H9 (cell line): ENCODE measurements around the gene TPGS1. TPM values are rescaled to one million over a fixed set of nuclear protein-coding genes. Genes with fewer than 3 reads are reported as not detected.
A peak's percentile ranks its signal among the peaks of the same experiment; 100 is the strongest.

ENCODE experiments used
- DNase-seq: peaks from one replicate; pipeline ENCODE4 v3.0.0-alpha.2; 2017
- H2AFZ ChIP-seq: one replicate; pipeline ENCODE4 v1.6.1; 2013; ENCODE audit warnings: mild to moderate bottlenecking, low read length, control low read depth, moderate library complexity
- H2AK5ac ChIP-seq: 2 replicates; pipeline ENCODE4 v1.6.1; 2013; ENCODE audit warnings: low read length, control low read depth, mixed read lengths; ENCODE audit not compliant: insufficient read length
- H2BK120ac ChIP-seq: one replicate; pipeline ENCODE4 v1.6.1; 2013; ENCODE audit warnings: low read depth, mild to moderate bottlenecking, low read length, control low read depth, inconsistent platforms; ENCODE audit not compliant: poor library complexity, severe bottlenecking
- H2BK12ac ChIP-seq: 2 replicates; pipeline ENCODE4 v1.6.1; 2013; ENCODE audit warnings: low read length, control low read depth, mixed read lengths, low read depth; ENCODE audit not compliant: insufficient read length
- H2BK15ac ChIP-seq: 2 replicates; pipeline ENCODE4 v1.6.1; 2013; ENCODE audit warnings: low read depth, low read length, control low read depth
- H2BK20ac ChIP-seq: one replicate; pipeline ENCODE4 v1.6.1; 2013; ENCODE audit warnings: low read depth, mild to moderate bottlenecking, low read length, control low read depth, inconsistent platforms; ENCODE audit not compliant: poor library complexity, severe bottlenecking
- H2BK5ac ChIP-seq: 2 replicates; pipeline ENCODE4 v1.6.1; 2013; ENCODE audit warnings: low read length, control low read depth, mixed read lengths; ENCODE audit not compliant: insufficient read length
- H3K14ac ChIP-seq: 2 replicates; pipeline ENCODE4 v1.6.1; 2013; ENCODE audit warnings: low read length, control low read depth; ENCODE audit not compliant: insufficient read depth
- H3K18ac ChIP-seq: 2 replicates; pipeline ENCODE4 v1.6.1; 2013; ENCODE audit warnings: low read depth, mild to moderate bottlenecking, mixed read lengths, low read length, control low read depth; ENCODE audit not compliant: insufficient read length
- H3K23ac ChIP-seq: 2 replicates; pipeline ENCODE4 v1.6.1; 2013; ENCODE audit warnings: low read length, control low read depth, mixed read lengths, low read depth; ENCODE audit not compliant: insufficient read length
- H3K23me2 ChIP-seq: 2 replicates; pipeline ENCODE4 v1.6.1; 2013; ENCODE audit warnings: low read depth, mild to moderate bottlenecking, mixed read lengths, low read length, control low read depth; ENCODE audit not compliant: insufficient read length, poor library complexity, severe bottlenecking
- H3K27ac ChIP-seq: 2 replicates; pipeline ENCODE4 v1.5.1; 2013; ENCODE audit warnings: low read length, control low read depth, mixed read lengths, low read depth; ENCODE audit not compliant: insufficient read length
- H3K27me3 ChIP-seq: 2 replicates; pipeline ENCODE4 v1.6.1; 2013; ENCODE audit warnings: low read length, control low read depth, inconsistent platforms; ENCODE audit not compliant: insufficient read depth
- H3K4ac ChIP-seq: 2 replicates; pipeline ENCODE4 v1.6.1; 2013; ENCODE audit warnings: low read depth, mild to moderate bottlenecking, control low read depth, inconsistent platforms, low read length, moderate library complexity
- H3K4me1 ChIP-seq: 2 replicates; pipeline ENCODE4 v1.6.1; 2013; ENCODE audit warnings: low read length, control low read depth, inconsistent platforms; ENCODE audit not compliant: insufficient read depth
- H3K4me2 ChIP-seq: 2 replicates; pipeline ENCODE4 v1.6.1; 2013; ENCODE audit warnings: low read length, control low read depth, mixed read lengths; ENCODE audit not compliant: insufficient read length, insufficient read depth
- H3K56ac ChIP-seq: 2 replicates; pipeline ENCODE4 v1.6.1; 2013; ENCODE audit warnings: low read depth, mild to moderate bottlenecking, mixed read lengths, low read length, control low read depth; ENCODE audit not compliant: insufficient read length
- H3K79me1 ChIP-seq: 2 replicates; pipeline ENCODE4 v1.6.1; 2013; ENCODE audit warnings: low read depth, mild to moderate bottlenecking, moderate library complexity, low read length, control low read depth, inconsistent platforms; ENCODE audit not compliant: insufficient read depth, poor library complexity, severe bottlenecking
- H3K79me2 ChIP-seq: 2 replicates; pipeline ENCODE4 v1.6.1; 2013; ENCODE audit warnings: low read length, control low read depth, inconsistent platforms; ENCODE audit not compliant: insufficient read depth
- H3K9ac ChIP-seq: 2 replicates; pipeline ENCODE4 v1.6.1; 2013; ENCODE audit warnings: low read length, control low read depth, mixed read lengths; ENCODE audit not compliant: insufficient read length; ENCODE audit errors: extremely low read depth
- H3K9me3 ChIP-seq: one replicate; pipeline ENCODE4 v1.6.1; 2013; ENCODE audit warnings: low read depth, low read length, inconsistent platforms; ENCODE audit not compliant: control insufficient read depth
- H3T11ph ChIP-seq: one replicate; pipeline ENCODE4 v1.6.1; 2013; ENCODE audit warnings: mild to moderate bottlenecking, low read length, control low read depth, inconsistent platforms
- H4K20me1 ChIP-seq: one replicate; pipeline ENCODE4 v1.6.1; 2013; ENCODE audit not compliant: control insufficient read depth, insufficient read length, insufficient read depth
- H4K5ac ChIP-seq: 2 replicates; pipeline ENCODE4 v1.6.1; 2013; ENCODE audit warnings: low read depth, mild to moderate bottlenecking, mixed read lengths, low read length, control low read depth; ENCODE audit not compliant: insufficient read length
- H4K8ac ChIP-seq: replicated peaks from 2 replicates; pipeline ENCODE4 v1.6.1; 2013; ENCODE audit warnings: low read length, control low read depth, mixed read lengths, low read depth; ENCODE audit not compliant: insufficient read length
- H4K91ac ChIP-seq: 2 replicates; pipeline ENCODE4 v1.6.1; 2013; ENCODE audit warnings: low read depth, mild to moderate bottlenecking, moderate library complexity, mixed read lengths, low read length, control low read depth; ENCODE audit not compliant: insufficient read length
- H3K27ac Mint-ChIP-seq, 3 experiments: 2 replicates in 2 of 3; 3 replicates in 1 of 3; pipeline ENCODE4 v1.8.0; 2020 to 2021; ENCODE audit warnings: mixed read lengths in 3 of 3, mild to moderate bottlenecking in 1 of 3, moderate library complexity in 1 of 3
- H3K27me3 Mint-ChIP-seq: 2 replicates; pipeline ENCODE4 v1.8.0; 2021; ENCODE audit warnings: low read depth, mild to moderate bottlenecking, moderate library complexity, mixed read lengths
- H3K36me3 Mint-ChIP-seq, 3 experiments: 2 replicates in 2 of 3; 3 replicates in 1 of 3; pipeline ENCODE4 v1.8.0; 2020 to 2021; ENCODE audit warnings: low read depth in 3 of 3, mixed read lengths in 3 of 3; ENCODE audit not compliant: insufficient read depth in 1 of 3
- H3K4me1 Mint-ChIP-seq, 2 experiments: 2 replicates each; pipeline ENCODE4 v1.8.0; 2020; ENCODE audit warnings: mixed read lengths in 2 of 2
- H3K4me3 Mint-ChIP-seq, 2 experiments: 2 replicates in 1 of 2; 3 replicates in 1 of 2; pipeline ENCODE4 v1.8.0; 2020 to 2021; ENCODE audit warnings: mild to moderate bottlenecking in 2 of 2, mixed read lengths in 2 of 2, moderate library complexity in 1 of 2
- H3K9me3 Mint-ChIP-seq, 2 experiments: 2 replicates in 1 of 2; 3 replicates in 1 of 2; pipeline ENCODE4 v1.8.0; 2020; ENCODE audit warnings: mild to moderate bottlenecking in 2 of 2, mixed read lengths in 2 of 2, moderate library complexity in 1 of 2
- CTCF ChIP-seq: fragments of 200-600 bp; sonication (generic); conservative IDR thresholded peaks from 3 replicates; pipeline ENCODE4 v1.8.0; 2021; ENCODE audit warnings: antibody characterized with exemption, mild to moderate bottlenecking
- WGBS: extraction: QIAGEN DNeasy Blood & Tissue Kit; methylation state at CpG from one replicate; pipeline ENCODE4 v1.1.7; 2013; ENCODE audit warnings: missing lambda C conversion rate, low lambda C conversion rate, mixed read lengths; ENCODE audit not compliant: insufficient read length; ENCODE audit errors: extremely low coverage; 5-methylcytosine and 5-hydroxymethylcytosine counted together
- total RNA-seq: library from RNA; stranded (reverse); gene quantifications from 2 replicates; pipeline ENCODE4 v1.2.1, GENCODE V29; 2021

The TPGS1 gene
- total RNA-seq, 1 experiment from 2014 or later = 7.4 TPM

GRCh38 chr19:525857-526419 lies 18.6 kb downstream of the TPGS1 start:
- Histone ChIP-seq H2BK120ac (no peak overlapping the region), H2AFZ (no peak overlapping the region), H3T11ph (no peak overlapping the region), H3K23ac (no peak overlapping the region), H3K79me2 (no peaks in the 10 kb centered on the region), H3K27me3 (no peaks in the 10 kb centered on the region), H2BK5ac (no peak overlapping the region), H2BK15ac (no peak overlapping the region), H4K5ac (no peak overlapping the region), H2AK5ac (no peak overlapping the region), H4K8ac (no peak overlapping the region), H3K79me1 (no peaks in the 10 kb centered on the region), H3K4ac (no peak overlapping the region), H3K4me2 (no peak overlapping the region), H3K56ac (no peak overlapping the region), H4K91ac (no peak overlapping the region), H2BK20ac (no peak overlapping the region), H3K4me1 (no peaks in the 10 kb centered on the region), H3K27ac (no peak overlapping the region), H3K9me3 (no peaks in the 10 kb centered on the region), H3K9ac (no peak overlapping the region), H3K23me2 (no peaks in the 10 kb centered on the region), H3K14ac (no peak overlapping the region), H3K18ac (no peak overlapping the region), H2BK12ac (no peak overlapping the region), H4K20me1 (peaks cover 4% of the 10 kb centered on the region)
- no CpG with 5 or more reads among the region's 13 CpGs for WGBS
- TF ChIP-seq CTCF = no peak
- no peak overlapping the region for H3K4me3 Mint-ChIP-seq
- H3K9me3 Mint-ChIP-seq = peaks cover 0 to 2% of the 10 kb centered on the region in 2 experiments; a peak in 1 of 5 replicates
- peaks cover 35% of the 10 kb centered on the region for H3K27me3 Mint-ChIP-seq
- peaks cover 0 to 3% (median 0%) of the 10 kb centered on the region in 3 experiments; a peak in 2 of 7 replicates for H3K36me3 Mint-ChIP-seq
- H3K4me1 Mint-ChIP-seq = peaks cover 6 to 30% of the 10 kb centered on the region in 2 experiments
- DNase-seq = no peak
- 0 out of 7 replicates have a peak overlapping the region, but pooled peaks of 1 of the 3 experiments have one; percentile 25 for H3K27ac Mint-ChIP-seq
